Measurements from ENCODE around the gene RBP4. TPM values are rescaled to one million over a fixed set of nuclear protein-coding genes. Genes with fewer than 3 reads are reported as not detected.

Gene RBP4
- 1 to 10 TPM in 6 of 7 donors, not detected in 1; 2.3 to 6.7 (median 4.1) TPM for total RNA-seq
- 1 to 10 TPM in 1 of 2 donors, under 1 TPM in 1; 0.81 to 2.9 TPM for polyA plus RNA-seq
- long read RNA-seq, donor 1, transcript RBP4-201 (6 exons, 1,068 nt) = major isoform, 9 of 9 reads
- long read RNA-seq, donor 1, partial matches to known transcripts = 0 of 9 reads
- long read RNA-seq, donor 1, other reads (novel, unspliced or antisense) = 0 of 9 reads
- long read RNA-seq, donor 2, transcript RBP4-201 (6 exons, 1,068 nt) = major isoform, 17 of 17 reads
- long read RNA-seq, donor 2, partial matches to known transcripts = 0 of 17 reads
- long read RNA-seq, donor 2, other reads (novel, unspliced or antisense) = 0 of 17 reads
- long read RNA-seq, donor 3, transcript RBP4-201 (6 exons, 1,068 nt) = major isoform, 9 of 10 reads
- long read RNA-seq, donor 3, partial matches to known transcripts = 0 of 10 reads
- long read RNA-seq, donor 3, other reads (novel, unspliced or antisense) = 1 of 10 reads

- Histone ChIP-seq H3K36me3 (no peaks in the 10 kb centered on the region), H3K4me1 (ENCODE audit: insufficient read depth) (peaks cover 2% of the 10 kb centered on the region), H3K4me3 (peak within 1 kb of the TSS; percentile 23), H3K27me3 (no peaks in the 10 kb centered on the region), H3K9me3 (no peaks in the 10 kb centered on the region), H3K27ac (no peak within 1 kb of the TSS)
- 1 to 3% (median 2%) methylated on average over 32 to 63 of the region's 63 CpGs for WGBS, 3 donors
- intact Hi-C loops (cut with DNase I) = no loop called here
- TF ChIP-seq CTCF (IDR thresholded peaks at IDR 0.05) = no peak
- TF ChIP-seq POLR2A (IDR thresholded peaks at IDR 0.05) = no peak
- TF ChIP-seq EP300 (IDR thresholded peaks at IDR 0.05) = no peak
- DNase-seq = peak in 1 of 5 donors; percentile 37
These were observed at the start of gene RBP4 for GRCh38 chr10:93601146-93601773. RBP4 (minus strand) TSS chr10:93601235; CDS start chr10:93601028, 207 bp downstream.

- 86 to 91% (median 87%) methylated on average over 7 of the region's 7 CpGs for WGBS, 3 donors
- DNase-seq = no peak
- Histone ChIP-seq H3K4me3 (no peak overlapping the region), H3K36me3 (no peaks in the 10 kb centered on the region), H3K9me3 (no peaks in the 10 kb centered on the region), H3K27ac (no peak overlapping the region), H3K4me1 (ENCODE audit: insufficient read depth) (no peaks in the 10 kb centered on the region), H3K27me3 (no peaks in the 10 kb centered on the region)
- intact Hi-C loops (cut with DNase I) = no loop called here
- TF ChIP-seq EP300 (IDR thresholded peaks at IDR 0.05) (no peak), CTCF (IDR thresholded peaks at IDR 0.05) (no peak), POLR2A (IDR thresholded peaks at IDR 0.05) (no peak)
These were observed 38.8 kb upstream of the RBP4 start for GRCh38 chr10:93639791-93640190.

- WGBS, 3 donors = 69 to 76% (median 69%) methylated on average over 15 of the region's 15 CpGs
- DNase-seq = no peak
- TF ChIP-seq POLR2A (IDR thresholded peaks at IDR 0.05) (no peak), EP300 (IDR thresholded peaks at IDR 0.05) (no peak), CTCF (IDR thresholded peaks at IDR 0.05) (no peak)
- no peaks in the 10 kb centered on the region for H3K4me1 ChIP-seq (ENCODE audit: insufficient read depth)
- H3K27ac ChIP-seq = no peak overlapping the region
- no peaks in the 10 kb centered on the region for H3K27me3 ChIP-seq
- intact Hi-C loops (cut with DNase I) = no loop called here
- H3K9me3 ChIP-seq = no peaks in the 10 kb centered on the region
- no peak overlapping the region for H3K4me3 ChIP-seq
- no peaks in the 10 kb centered on the region for H3K36me3 ChIP-seq
These were observed 29.9 kb upstream of the RBP4 start for GRCh38 chr10:93630625-93631557.

- Histone ChIP-seq H3K4me3 (no peak overlapping the region), H3K27me3 (no peaks in the 10 kb centered on the region), H3K9me3 (no peaks in the 10 kb centered on the region), H3K36me3 (no peaks in the 10 kb centered on the region), H3K4me1 (ENCODE audit: insufficient read depth) (no peaks in the 10 kb centered on the region), H3K27ac (no peak overlapping the region)
- WGBS, 3 donors = 49 to 55% (median 54%) methylated on average over 7 of the region's 7 CpGs
- intact Hi-C loops (cut with DNase I) = no loop called here
- no peak for DNase-seq
- no peak for TF ChIP-seq CTCF (IDR thresholded peaks at IDR 0.05)
- TF ChIP-seq EP300 (IDR thresholded peaks at IDR 0.05) = no peak
- no peak for TF ChIP-seq POLR2A (IDR thresholded peaks at IDR 0.05)
These were observed 28.7 kb upstream of the RBP4 start for GRCh38 chr10:93629647-93630305.
